HG03565 (cell line): Measurements from ENCODE around the gene OPTC.

Source experiments
- ATAC-seq: cut with Tn5 transposase; IDR thresholded peaks from one replicate; pipeline ENCODE4 v1.9.1; 2021; ENCODE audit warnings: mild to moderate bottlenecking, moderate library complexity; ENCODE audit not compliant: unreplicated experiment

The OPTC gene

GRCh38 chr1:203490607-203491006 lies 3.3 kb upstream of the OPTC start:
- no peak for ATAC-seq

DNA sequence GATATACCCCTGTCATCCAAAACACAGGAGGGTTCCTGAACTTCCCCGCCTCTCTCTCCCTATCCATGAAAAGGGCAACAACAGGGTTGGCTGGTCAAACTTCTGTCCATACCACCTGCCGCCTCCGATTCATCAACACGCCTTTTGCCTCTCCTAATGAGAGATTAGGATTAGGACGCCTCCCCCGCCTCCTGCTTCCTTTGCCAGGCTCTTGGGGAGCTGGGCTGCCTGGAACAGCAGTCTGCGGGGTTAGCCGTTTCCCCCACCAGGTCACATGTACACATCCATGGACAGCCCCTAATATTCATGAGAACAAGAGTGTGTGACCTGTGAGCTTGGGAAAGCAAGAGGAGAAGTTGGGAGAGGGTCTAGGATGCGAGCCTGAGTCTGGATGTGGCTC lies 2.3 kb upstream of the OPTC start:
- ATAC-seq, result no peak

GRCh38 chr1:203492082-203492747 lies 1.7 kb upstream of the OPTC start:
- ATAC-seq, result no peak

DNA sequence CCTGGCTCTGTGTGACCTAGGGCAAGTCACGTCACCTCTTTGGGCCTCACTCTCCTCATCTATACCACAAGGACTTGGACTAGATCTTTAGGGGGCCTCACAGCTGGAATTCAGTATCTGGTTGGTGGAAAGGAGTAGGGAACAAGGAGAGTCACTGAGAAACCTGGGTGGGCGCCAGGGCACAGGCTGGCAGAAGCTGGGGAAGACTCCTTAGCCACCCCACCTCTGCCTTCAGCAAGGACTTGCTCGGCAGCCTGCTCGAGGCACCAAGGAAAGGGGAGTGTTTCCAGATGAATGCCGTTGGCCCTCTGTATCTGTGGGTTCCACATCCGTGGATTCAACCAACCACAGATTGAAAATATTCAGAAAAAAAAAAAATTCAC lies 1.2 kb upstream of the OPTC start:
- ATAC-seq, result no peak

- ATAC-seq, result no peak
Observed at GRCh38 chr1:203495845-203496244, 1.9 kb downstream of the OPTC start.

GRCh38 chr1:203497269-203497777 lies 3.4 kb downstream of the OPTC start:
- ATAC-seq, result no peak

DNA sequence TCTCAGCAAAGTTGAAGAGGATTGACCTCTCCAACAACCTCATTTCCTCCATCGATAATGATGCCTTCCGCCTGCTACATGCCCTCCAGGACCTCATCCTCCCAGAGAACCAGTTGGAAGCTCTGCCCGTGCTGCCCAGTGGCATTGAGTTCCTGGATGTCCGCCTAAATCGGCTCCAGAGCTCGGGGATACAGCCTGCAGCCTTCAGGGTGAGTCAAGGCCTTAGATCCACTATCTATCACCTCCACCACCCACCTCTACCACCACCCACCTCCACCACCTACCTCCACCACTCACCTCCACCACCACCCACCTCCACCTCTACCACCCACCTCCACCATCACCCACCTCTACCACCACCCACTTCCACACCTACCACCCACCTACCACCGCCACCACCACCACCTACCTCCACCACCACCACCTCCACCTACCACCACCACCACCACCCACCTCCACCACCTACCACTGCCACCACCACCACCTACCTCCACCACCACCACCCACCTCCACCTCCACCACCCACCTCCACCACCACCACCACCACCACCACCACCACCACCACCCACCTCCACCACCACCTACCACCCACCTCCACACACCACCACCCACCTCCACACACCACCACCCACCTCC lies 5.8 kb downstream of the OPTC start:
- ATAC-seq, result no peak

GRCh38 chr1:203500279-203500678 lies 6.3 kb downstream of the OPTC start:
- ATAC-seq, result no peak

DNA sequence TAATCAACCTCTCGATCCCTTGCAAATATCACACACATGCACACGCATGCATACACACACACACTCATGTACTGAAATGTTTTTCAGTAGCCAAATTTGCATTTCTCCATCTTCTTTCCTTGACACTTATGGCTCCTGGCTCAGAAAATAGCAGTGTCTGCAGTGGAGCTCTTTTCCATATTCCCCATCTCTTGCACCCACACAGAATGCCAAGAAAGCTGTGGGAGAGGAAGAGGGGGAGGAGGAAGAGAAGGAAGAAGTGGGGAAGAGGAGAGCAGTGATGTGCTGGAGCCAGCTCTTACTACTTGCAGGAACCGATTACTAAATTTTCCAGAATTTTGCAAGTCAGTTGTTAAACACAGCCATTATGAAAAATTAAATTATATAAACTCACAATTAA lies 9.9 kb downstream of the OPTC start:
- no peak for ATAC-seq

DNA sequence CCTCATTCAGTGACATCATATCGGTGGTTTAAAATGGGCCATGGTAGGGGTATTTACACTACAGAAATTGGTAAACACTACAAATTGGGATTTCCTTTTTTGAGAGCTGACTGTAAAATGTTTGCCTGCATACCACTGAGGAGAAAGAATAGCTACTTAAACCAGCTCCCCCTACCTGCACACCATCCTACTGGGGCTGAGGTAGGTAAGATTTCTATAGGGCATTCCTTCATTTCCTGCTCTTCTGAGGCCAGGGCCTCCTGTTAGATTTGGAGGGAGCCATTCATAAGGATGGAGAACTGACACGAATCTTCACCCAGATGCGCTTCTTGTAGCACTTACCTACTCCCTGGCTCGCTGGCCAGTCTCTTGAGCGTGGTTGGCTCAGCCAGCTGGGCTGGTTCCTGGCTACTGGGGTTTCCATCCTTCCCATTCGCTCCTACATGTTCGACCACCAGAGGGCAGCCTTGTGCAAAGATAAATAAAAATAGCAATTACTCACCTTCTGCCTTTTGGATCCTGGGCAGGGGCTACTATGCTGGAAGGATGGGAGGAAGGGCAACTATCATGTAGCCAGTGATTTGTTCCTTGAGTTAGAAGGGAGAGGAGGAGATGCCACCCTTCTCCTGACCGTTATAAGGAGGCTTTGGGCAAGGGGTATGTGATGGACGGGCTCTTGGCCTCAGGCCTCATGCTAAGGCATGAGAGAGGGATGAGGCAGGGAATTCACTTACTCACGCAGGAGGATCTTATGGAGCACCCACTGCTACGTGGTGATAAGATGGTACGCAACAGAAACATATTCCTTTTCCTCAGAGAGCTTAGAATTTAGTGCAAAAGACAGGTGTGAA lies 10.7 kb downstream of the OPTC start:
- ATAC-seq, result no peak

DNA sequence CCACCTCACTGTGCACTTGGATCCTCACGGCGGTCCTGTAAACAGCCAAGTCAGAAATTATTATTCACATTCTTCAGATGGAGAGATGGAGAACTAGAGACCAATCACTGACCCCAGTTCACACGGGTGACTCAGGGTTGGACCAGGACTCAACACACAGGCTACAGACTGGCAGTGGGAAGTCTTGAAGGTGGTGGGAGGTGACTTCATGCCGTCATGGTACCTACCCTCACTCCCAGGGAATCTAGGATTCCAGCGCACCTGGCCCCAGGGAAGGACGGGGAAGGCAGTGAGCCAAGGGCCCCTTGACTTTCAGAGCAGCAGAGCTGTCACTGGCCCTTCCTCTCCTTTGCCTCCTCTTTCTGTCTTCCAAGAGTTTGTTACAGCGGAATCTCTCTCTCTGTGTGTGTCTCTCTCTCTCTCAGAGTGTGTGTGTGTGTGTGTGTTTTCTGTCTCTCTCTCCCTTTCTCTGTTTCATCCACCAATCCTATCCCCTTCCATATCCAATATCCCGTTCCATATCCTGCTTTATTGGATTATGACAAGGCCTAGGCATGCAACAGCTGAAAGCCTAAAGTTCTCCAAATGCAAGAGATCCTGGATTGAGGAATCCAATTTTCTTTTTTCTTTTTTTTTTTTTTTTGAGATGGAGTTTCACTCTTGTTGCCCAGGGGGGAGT lies 11.7 kb downstream of the OPTC start:
- no peak for ATAC-seq

DNA sequence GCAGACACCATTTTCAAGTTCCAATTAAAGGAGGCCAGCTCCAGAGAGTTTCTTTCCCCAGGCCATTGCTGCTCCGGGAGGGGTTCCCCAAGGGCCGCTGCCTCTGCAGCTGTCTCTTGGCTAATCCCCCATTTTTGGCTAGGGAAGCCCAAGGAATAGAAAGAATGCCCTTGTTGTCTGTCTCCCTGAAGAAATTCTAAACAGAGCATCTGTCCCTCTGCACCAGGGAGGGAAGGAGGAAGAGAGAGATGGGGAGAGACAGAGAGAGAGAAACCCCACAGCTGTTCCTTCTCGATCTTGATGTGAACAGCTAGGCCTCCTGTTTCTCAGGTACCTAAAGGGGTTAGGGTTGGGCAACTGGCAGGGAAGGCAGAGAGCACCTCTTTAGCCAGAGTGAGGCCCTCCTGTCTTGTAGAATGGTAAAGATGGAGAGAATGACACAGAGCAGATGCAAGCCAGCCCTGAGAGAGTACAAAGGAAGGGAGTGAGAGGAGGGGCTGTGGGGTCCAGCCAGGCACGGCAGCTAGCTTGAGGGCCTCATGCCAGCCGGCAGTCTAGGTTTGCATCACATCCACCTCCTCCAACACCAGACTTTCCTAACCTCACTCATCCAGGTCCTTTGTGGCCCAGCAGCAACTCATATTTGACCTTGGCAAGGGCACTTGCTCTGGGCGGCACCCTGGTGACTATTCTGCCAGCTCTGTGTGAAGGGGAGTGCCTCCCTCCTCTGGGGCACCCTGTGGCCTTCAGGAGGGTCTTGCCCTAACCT lies 13.1 kb downstream of the OPTC start:
- no peak for ATAC-seq

DNA sequence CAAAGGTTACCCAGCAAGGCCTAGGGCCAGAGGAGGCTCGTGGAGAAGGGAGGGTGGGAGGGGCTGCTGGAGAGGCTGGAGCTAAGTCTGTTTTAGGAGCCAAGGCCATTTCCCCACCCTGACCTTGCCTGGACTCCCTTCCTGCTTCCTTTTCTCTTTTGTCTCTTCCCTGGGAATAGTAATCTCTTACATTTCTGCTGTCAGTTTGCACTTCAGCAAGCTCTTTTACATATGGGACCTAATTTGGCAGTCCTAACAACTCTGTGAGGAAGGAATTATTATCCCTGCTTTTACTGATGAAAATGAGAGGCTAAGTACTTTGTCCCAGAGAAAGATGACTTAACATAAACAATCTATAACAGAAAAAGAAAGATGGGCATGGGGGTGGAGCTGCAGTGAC lies 13.8 kb downstream of the OPTC start:
- ATAC-seq, result no peak

DNA sequence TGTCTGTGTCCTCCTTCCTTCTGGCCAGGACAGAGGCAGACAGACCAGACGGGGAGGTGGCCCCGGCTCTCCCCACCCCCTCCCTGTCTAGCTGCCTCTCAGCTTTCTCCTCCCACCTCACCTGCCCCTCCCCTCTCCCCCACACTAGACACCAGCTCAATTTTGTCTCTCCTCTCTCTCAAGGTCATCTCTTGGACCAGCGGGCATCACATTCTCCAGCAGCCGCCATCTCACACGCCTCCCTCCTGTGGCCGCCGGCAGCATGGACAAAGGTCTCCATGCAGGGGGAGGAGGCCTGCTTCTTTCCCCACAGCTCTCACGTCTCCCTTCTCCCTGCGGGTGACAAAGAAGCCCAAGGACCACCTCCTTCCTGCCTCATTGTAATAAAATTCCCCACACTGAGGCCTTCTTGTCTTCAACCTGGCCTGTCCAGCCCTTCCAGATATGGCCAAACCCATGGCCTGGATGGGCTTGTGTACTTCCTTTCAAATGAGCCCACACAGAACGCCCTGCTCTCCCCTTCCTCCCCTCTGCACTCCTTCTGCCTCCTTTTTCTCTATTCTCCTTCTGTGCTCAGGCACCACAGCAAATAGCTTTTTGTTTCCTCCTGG lies 14.6 kb downstream of the OPTC start:
- ATAC-seq, result no peak

DNA sequence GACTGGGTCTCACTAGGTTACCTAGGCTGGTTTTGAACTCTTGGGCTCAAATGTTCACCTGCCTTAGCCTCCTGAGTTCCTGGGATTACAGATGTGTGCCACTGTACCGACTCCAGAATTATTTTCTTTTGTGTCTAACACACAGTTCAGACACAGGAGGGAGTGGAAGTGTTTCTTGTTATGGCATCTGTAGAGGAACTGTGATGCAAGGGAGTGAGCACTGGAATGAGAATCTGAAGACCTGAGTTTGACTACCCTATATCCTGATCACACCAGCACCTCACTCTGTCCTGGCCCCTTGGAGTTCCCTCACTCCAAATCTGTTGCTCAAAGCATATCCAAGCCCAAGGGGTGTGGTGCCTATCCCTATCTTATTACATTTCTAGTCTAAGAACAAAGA lies 15.2 kb downstream of the OPTC start:
- ATAC-seq, result no peak

- no peak for ATAC-seq
Observed at GRCh38 chr1:203511513-203511912, 17.6 kb downstream of the OPTC start.

DNA sequence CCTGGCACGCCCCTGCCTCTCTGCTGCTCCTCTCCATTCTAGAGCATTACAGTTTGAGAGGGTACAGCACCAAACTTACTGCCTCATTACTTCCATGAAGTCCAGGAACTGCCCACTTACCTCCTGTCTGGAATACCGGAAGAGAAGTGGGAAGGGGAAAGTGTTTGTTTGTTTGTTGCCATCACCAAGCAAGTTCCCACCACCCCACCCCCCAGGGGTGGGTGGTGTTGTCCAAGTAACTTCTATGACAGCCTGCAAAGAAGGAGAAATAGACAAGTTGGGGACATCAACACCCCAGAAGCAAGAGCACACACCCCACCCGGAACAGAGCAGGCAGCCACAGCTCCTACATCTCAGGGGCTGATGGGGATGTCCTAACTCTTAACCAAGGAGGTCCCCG lies 18.0 kb downstream of the OPTC start:
- ATAC-seq, result no peak

- ATAC-seq, result no peak
Observed at GRCh38 chr1:203512517-203512847, 18.5 kb downstream of the OPTC start.

- no peak for ATAC-seq
Observed at GRCh38 chr1:203512848-203513584, 19.1 kb downstream of the OPTC start.
